Thyroid gland (tissue), 4 donors: ENCODE data around the gene SCIN.

Experiments used
- CTCF ChIP-seq, 6 experiments: fragments of 200-600 bp in 3 of 6; fragments of 450-650 bp in 3 of 6; sonication (generic) in 3 of 6; IDR thresholded peaks; one replicate each; pipeline ENCODE4 v1.5.1; 2016 to 2019; ENCODE audit warnings: antibody characterized with exemption in 6 of 6, mild to moderate bottlenecking in 2 of 6, inconsistent platforms in 1 of 6, moderate library complexity in 1 of 6
- POLR2A ChIP-seq, 2 donors: fragments of 450-650 bp; IDR thresholded peaks; one replicate each; pipeline ENCODE4 v1.6.1; 2017; ENCODE audit warnings: antibody characterized with exemption in 2 of 2, mild to moderate bottlenecking in 2 of 2, moderate library complexity in 1 of 2

GRCh38 chr7:12650080-12650479 lies 79.6 kb downstream of the SCIN start:
- TF ChIP-seq POLR2A (IDR thresholded peaks at IDR 0.05) (no peak), CTCF (IDR thresholded peaks at IDR 0.05) (no peak)
